Measurements from ENCODE around the gene STAT3. TPM values are rescaled to one million over a fixed set of nuclear protein-coding genes. Genes with fewer than 3 reads are reported as not detected.

Gene STAT3
- total RNA-seq, 4 donors from 2014 or later = 214 to 433 (median 280) TPM

GRCh38 chr17:42283241-42284023, 104.8 kb downstream of the STAT3 start:
- DNase-seq (ENCODE audit: low spot score) (peak; percentile 18), ATAC-seq (ENCODE audit: low FRiP score) (no peak)
- no peak for TF ChIP-seq CTCF (IDR thresholded peaks at IDR 0.05)

- ATAC-seq (ENCODE audit: low FRiP score) (no peak), DNase-seq (ENCODE audit: low spot score) (peak; percentile 18)
- TF ChIP-seq CTCF (IDR thresholded peaks at IDR 0.05) = no peak
Measured at GRCh38 chr17:42282478-42283080, 105.7 kb downstream of the STAT3 start.

- TF ChIP-seq CTCF (IDR thresholded peaks at IDR 0.05) = no peak
- ATAC-seq (ENCODE audit: low FRiP score) = no peak
- peak; percentile 15 for DNase-seq (ENCODE audit: low spot score)
Measured at GRCh38 chr17:42281571-42282096, 106.6 kb downstream of the STAT3 start.

GRCh38 chr17:42279776-42280630, 108.2 kb downstream of the STAT3 start:
- no peak for TF ChIP-seq CTCF (IDR thresholded peaks at IDR 0.05)
- DNase-seq (ENCODE audit: low spot score) = peak; percentile 14
- no peak for ATAC-seq (ENCODE audit: low FRiP score)

GRCh38 chr17:42277342-42277712, 110.9 kb downstream of the STAT3 start:
- ATAC-seq (ENCODE audit: low FRiP score) = no peak
- no peak for DNase-seq (ENCODE audit: low spot score)
- TF ChIP-seq CTCF (IDR thresholded peaks at IDR 0.05) = no peak

- TF ChIP-seq CTCF (IDR thresholded peaks at IDR 0.05) = no peak
- ATAC-seq (ENCODE audit: low FRiP score) (peak; percentile 60), DNase-seq (ENCODE audit: low spot score) (peak; percentile 70)
Measured at GRCh38 chr17:42276609-42277341, 111.5 kb downstream of the STAT3 start.

Data from omental fat pad (tissue), 4 donors.